NCI-H2227 (cell line): ENCODE results near the gene PIP5K1A.
"Not testable (repeated sequence)": the region's sequence is repeated elsewhere in the genome, so short reads cannot be mapped to it uniquely, and the experiment has no call there.

Experiments used
- DNase-seq: peaks from one replicate; lab custom pipeline; 2025; ENCODE audit not compliant: unreplicated experiment; lab: John Stamatoyannopoulos, UW

The PIP5K1A gene

GRCh38 chr1:151198254-151199127, at the start of gene PIP5K1A:
Gene PIP5K1A (plus strand): TSS chr1:151198552. CDS start chr1:151198997, 445 bp downstream.
- DNase-seq: peak; percentile 99

- DNase-seq: peak; percentile 10
These were observed 41.9 kb upstream of the PIP5K1A start, which contains the start of gene TNFAIP8L2 for GRCh38 chr1:151156515-151156819. Gene TNFAIP8L2 (plus strand): TSS chr1:151156649. CDS start chr1:151158698, 2,049 bp downstream.

GRCh38 chr1:151157067-151157531, 41.3 kb upstream of the PIP5K1A start:
- no peak for DNase-seq

GRCh38 chr1:151158326-151158725, 40.0 kb upstream of the PIP5K1A start:
- DNase-seq: no peak

- no peak for DNase-seq
These were observed 39.6 kb upstream of the PIP5K1A start for GRCh38 chr1:151158751-151159251.

- DNase-seq: no peak
These were observed 39.0 kb upstream of the PIP5K1A start for GRCh38 chr1:151159373-151159772.

DNA sequence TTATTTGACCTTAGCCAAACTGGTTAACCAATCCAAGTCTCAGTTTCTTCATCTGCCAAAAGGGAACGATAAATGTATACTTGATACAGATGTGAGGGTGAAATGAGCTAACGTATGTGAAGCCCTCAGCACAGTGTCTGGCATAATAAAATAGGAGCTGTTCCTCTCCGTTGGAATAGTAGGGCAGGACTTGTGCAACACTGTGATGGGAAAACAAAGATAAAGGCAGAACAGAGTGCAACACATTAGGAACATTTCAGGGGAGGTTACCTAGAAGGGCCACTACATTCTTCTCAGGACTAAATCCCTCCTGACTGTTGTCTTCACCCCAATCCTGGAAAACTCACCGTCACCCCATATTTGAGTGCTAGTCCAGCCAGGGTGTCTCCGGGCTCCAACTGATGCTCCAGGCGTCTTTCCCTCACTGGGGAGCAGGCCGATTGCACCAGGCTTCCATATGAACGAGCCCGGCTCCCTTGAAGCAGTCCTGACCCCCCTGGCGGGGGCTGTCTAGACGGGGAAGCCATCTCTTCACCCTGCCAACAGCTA, 33.5 kb upstream of the PIP5K1A start:
- no peak for DNase-seq

DNA sequence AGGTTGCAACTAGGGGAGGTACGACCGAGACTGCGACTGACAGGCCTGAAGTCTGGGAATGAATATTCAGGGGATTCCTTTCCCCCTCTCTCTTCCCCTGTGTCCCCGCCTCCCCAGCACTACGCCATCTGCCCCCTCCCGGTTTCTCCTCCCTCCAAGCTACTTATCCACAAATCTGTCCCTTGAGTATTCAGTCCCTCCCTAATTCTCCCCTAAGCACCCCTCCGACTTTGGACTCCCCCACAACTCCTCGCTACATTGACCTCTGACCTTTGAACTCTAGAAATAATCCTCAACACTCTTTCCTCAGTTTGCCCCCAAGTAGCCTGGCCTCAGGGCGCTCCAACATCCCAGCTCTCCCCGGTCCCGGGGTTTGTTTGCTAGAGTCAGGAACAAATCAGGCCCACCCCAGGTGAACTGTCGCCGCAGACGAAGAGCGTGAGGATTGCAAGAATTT, 33.0 kb upstream of the PIP5K1A start:
- peak; percentile 79 for DNase-seq

GRCh38 chr1:151165738-151166504, 32.4 kb upstream of the PIP5K1A start, which contains the start of the genes LYSMD1 and SCNM1:
Gene LYSMD1 (minus strand): TSS chr1:151165902. CDS start chr1:151165258, 644 bp downstream.
Gene SCNM1 (plus strand): TSS chr1:151166144. CDS start chr1:151166153, 9 bp downstream.
- peak; percentile 99 for DNase-seq

DNA sequence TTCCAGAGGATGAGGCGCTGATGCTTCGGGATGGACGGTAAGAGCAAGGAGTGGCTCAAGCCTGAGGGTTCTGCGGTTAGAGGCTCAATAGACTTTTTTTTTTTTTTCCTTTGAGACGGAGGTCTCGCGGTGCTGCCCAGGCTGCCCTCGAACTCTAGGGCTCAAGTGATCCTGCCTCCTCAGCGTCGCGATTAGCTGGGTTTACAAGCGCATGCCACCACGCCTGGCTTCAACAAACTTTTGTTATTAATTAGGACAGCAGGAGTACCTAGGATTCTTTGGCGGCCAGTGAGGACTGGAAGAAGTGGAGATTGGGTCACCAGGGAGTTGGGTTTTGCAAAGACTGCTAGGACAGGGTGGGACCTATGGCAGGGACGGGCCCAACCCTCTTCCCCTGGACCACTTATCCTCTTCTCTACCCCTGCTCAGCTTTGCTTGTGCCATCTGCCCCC, 31.8 kb upstream of the PIP5K1A start:
- peak; percentile 49 for DNase-seq

GRCh38 chr1:151167116-151167515, 31.2 kb upstream of the PIP5K1A start:
- no peak for DNase-seq

DNA sequence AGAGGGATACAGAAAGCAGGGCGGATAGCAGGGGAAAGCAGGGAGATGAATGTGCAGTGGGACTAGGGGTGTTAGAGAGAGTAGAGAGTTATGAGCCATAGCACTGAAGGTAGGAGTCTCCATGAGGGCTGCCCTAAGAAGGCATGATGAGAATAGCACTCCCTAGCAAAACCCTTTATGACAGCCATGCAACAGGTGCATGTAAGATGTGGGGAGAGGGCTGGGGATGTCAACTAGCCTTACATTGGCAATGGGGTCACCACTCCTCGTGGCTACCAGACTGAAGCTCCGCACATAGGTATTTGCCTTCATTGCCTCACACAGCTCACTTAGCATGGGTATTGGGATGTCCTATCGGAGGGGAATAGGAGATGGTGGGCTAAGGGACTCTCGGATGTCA, 27.2 kb upstream of the PIP5K1A start:
- DNase-seq: no peak

GRCh38 chr1:151175041-151175741, 23.2 kb upstream of the PIP5K1A start:
- DNase-seq: no peak

DNA sequence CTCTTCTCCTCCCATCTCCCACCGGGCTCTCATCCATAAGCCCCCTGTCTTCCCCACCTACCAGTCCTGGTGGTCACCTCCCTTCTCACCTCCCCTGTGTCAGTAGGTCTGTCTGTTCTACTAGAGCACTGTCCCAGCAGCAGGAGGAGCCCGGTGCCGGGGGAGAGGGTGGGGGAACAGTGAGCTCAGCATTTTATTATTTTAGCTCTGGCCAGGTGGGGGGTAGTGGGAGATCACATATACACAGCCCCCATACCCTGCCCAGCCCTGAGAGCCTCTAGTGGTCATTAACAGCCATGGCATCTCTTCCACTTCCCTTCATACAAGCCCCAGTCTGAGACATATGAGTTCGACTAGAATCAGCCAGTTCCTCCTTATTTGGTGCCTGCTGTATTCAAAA, 22.5 kb upstream of the PIP5K1A start, which contains the start of gene TMOD4:
Gene TMOD4, minus strand, starts transcription at position 119 of the 400 bp plus-strand sequence. CDS start 1,106 bp downstream, outside the sequence.
- DNase-seq: no peak

DNA sequence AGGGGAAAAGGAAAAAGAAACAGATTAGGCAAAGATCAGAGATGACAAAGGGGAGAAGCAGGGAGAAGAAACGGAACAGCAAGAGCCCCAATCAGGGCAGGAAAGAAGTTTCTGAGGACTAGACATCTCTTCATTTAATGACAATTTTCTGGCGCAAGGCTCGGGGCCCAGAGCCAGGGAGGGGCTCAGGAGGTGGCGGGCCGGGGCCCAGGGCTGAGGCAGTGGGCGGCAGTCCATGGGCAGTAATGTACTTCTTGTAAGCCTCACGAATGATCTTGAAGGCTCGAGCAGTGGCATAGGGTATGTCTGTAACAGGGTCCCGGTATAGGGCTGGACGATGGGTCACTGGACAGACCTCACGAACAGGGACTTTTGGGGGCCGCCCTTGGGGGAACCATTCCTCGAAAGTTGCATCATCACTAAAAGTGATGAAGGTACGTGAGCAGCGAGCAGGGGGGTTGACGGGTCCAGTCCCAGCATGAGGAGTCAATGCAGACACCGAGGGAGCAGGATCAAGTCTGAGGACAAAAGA, 21.8 kb upstream of the PIP5K1A start:
- no peak for DNase-seq

GRCh38 chr1:151184211-151184610, 14.1 kb upstream of the PIP5K1A start:
- DNase-seq: no peak

GRCh38 chr1:151187205-151187604, 11.1 kb upstream of the PIP5K1A start:
- no peak for DNase-seq

DNA sequence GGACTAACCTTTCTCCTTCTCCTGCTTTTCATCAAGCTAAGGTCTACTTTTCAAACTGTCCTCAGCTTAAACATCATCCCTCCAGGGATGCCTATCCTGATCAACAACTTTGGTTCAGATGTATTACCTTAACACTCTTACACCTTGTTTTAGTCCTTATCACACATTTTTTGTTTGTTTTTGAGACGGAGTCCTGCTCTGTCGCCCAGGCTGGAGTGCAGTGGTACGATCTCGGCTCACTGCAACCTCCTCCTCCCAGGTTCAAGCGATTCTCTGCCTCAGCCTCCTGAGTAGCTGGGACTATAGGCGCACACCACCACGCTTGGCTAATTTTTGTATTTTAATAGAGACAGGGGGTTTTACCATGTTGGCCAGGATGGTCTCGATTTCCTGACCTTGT, 9.7 kb upstream of the PIP5K1A start:
- not testable (repeated sequence) for DNase-seq

GRCh38 chr1:151189637-151190445, 8.5 kb upstream of the PIP5K1A start, which contains the start of gene VPS72:
Gene VPS72 (minus strand): TSS chr1:151190197. CDS start chr1:151190121, 76 bp downstream.
- peak; percentile 95 for DNase-seq
